ENCODE data around the gene CHRM1.

DNA sequence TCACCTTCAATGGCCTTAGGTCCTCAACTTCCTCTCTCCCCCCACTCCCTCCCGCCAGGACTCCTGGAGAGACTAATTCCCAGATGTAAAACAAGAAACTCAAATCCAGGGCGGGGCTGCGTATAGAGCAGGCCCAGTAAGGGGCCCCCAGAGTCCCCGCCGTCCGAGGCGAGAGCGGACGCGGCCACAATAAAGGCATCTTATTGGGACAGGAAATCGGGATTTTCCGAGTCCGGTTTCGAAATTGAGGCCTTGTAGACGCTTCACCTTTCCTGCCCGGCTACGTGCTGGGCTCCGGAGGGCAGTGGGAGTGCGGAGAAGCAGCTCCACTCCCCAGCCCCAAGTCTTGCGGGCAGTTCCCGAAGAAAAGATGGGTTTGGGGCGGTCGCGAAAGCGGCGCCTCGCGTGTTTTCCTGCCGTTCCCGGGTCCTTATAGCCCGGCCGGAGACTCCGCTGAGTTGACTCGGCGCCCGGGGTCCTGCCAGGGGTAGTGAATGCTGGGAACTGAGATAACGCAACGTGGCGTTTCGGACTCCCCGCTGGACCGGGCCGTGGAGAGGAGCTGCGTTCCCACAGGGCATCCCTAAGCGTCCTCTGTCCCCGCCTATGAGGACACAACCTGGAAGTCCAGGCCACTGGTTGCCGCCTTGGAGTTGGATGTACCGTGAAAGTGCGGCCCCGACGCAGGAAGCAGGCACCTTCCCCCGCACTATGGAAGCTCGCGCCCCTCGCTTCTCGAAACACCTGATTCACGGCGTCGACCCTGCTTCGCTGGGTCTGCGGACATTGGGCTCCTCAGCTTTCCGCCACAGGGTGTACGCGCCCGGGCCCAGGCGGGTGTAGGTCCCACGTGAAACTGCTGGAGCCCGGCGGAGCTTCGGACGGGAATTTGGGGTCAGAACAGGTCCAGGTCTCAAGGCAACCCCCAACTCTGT, 4.8 kb upstream of the CHRM1 start:
- TF ChIP-seq, protein P1, sequence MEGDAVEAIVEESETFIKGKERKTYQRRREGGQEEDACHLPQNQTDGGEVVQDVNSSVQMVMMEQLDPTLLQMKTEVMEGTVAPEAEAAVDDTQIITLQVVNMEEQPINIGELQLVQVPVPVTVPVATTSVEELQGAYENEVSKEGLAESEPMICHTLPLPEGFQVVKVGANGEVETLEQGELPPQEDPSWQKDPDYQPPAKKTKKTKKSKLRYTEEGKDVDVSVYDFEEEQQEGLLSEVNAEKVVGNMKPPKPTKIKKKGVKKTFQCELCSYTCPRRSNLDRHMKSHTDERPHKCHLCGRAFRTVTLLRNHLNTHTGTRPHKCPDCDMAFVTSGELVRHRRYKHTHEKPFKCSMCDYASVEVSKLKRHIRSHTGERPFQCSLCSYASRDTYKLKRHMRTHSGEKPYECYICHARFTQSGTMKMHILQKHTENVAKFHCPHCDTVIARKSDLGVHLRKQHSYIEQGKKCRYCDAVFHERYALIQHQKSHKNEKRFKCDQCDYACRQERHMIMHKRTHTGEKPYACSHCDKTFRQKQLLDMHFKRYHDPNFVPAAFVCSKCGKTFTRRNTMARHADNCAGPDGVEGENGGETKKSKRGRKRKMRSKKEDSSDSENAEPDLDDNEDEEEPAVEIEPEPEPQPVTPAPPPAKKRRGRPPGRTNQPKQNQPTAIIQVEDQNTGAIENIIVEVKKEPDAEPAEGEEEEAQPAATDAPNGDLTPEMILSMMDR (IDR thresholded peaks at IDR 0.05), result no peak
- TF ChIP-seq POLR2A (IDR thresholded peaks at IDR 0.05), result no peak

Measured in thyroid gland (tissue), 4 donors.